Calu3 (cell line): ENCODE data around the gene COA7. TPM values are rescaled to one million over a fixed set of nuclear protein-coding genes. Genes with fewer than 3 reads are reported as not detected.

Source experiments
- Bru-seq: library from RNA; stranded (reverse); fragments of 400-500 nt; gene quantifications from one replicate; lab custom pipeline; 2021; lab: Mats Ljungman, UMichigan
- BruChase-seq, 2 experiments: library from RNA; stranded (reverse); fragments of 400-500 nt; gene quantifications; one replicate each; lab custom pipeline; 2021; lab: Mats Ljungman, UMichigan
- BruUV-seq: library from RNA; stranded (reverse); fragments of 400-500 nt; replicated peaks from 2 replicates; lab custom pipeline; 2021; lab: Mats Ljungman, UMichigan
- CTCF ChIA-PET: fragments of 300-600 bp; sonication (Branson Sonifier 250); formaldehyde crosslinking; loops from one replicate; lab custom pipeline; 2022; ENCODE audit warnings: antibody characterized with exemption; lab: Charles Lee
- DNase-seq: peaks from one replicate; pipeline ENCODE4 v3.0.0; 2022
- H3K27ac Mint-ChIP-seq: one replicate; pipeline ENCODE4 v1.8.0; 2022; ENCODE audit warnings: mixed read lengths; ENCODE audit not compliant: unreplicated experiment
- H3K27me3 Mint-ChIP-seq: one replicate; pipeline ENCODE4 v1.8.0; 2022; ENCODE audit warnings: mixed read lengths; ENCODE audit not compliant: unreplicated experiment
- H3K36me3 Mint-ChIP-seq: one replicate; pipeline ENCODE4 v1.8.0; 2022; ENCODE audit warnings: mild to moderate bottlenecking, moderate library complexity, mixed read lengths; ENCODE audit not compliant: insufficient read depth, unreplicated experiment
- H3K4me1 Mint-ChIP-seq: one replicate; pipeline ENCODE4 v1.8.0; 2022; ENCODE audit warnings: mild to moderate bottlenecking, low read depth, mixed read lengths; ENCODE audit not compliant: unreplicated experiment
- H3K4me3 Mint-ChIP-seq: one replicate; pipeline ENCODE4 v1.8.0; 2022; ENCODE audit warnings: mild to moderate bottlenecking, low read depth, moderate library complexity, mixed read lengths; ENCODE audit not compliant: unreplicated experiment
- H3K9me3 Mint-ChIP-seq: one replicate; pipeline ENCODE4 v1.8.0; 2022; ENCODE audit warnings: low read depth, mixed read lengths; ENCODE audit not compliant: unreplicated experiment
- CTCF ChIP-seq: fragments of 200-600 bp; IDR thresholded peaks from one replicate; pipeline ENCODE4 v1.8.0; 2022; ENCODE audit warnings: antibody characterized with exemption; ENCODE audit not compliant: unreplicated experiment
- intact Hi-C: fragments of 100-400 bp; cut with micrococcal nuclease; formaldehyde crosslinking; loops from one replicate; pipeline ENCODE4 v1.10.0; 2022; ENCODE audit not compliant: unreplicated experiment
- long read RNA-seq: library from polyadenylated mRNA; stranded (forward); transcript quantifications from one replicate; pipeline ENCODE4 v2.0.0, GENCODE V29; 2022
- total RNA-seq: library from RNA; stranded (reverse); gene quantifications from 2 replicates; pipeline ENCODE4 v1.2.3, GENCODE V29; 2022

The COA7 gene
- 42.4 and 43.0 TPM in 2 replicates for total RNA-seq
- Bru-seq, nascent RNA = percentile 86 among the genes with signal in this experiment
- BruChase-seq, experiment 1, labeled RNA remaining after a 6-hour chase = percentile 84 among the genes with signal in this experiment
- BruChase-seq, experiment 2, labeled RNA remaining after a 2-hour chase = percentile 93 among the genes with signal in this experiment
- long read RNA-seq, full-length matches to known transcripts = 23 of 25 reads
- long read RNA-seq, partial matches to known transcripts = 0 of 25 reads
- long read RNA-seq, other reads (novel, unspliced or antisense) = 2 of 25 reads

- peak within 1 kb of the TSS; percentile 93 for H3K4me3 Mint-ChIP-seq
- peaks cover 18% of the 10 kb centered on the region for H3K4me1 Mint-ChIP-seq
- TF ChIP-seq CTCF = no peak
- CTCF ChIA-PET = no interaction called here
- intact Hi-C loops = no loop called here
- no peaks in the 10 kb centered on the region for H3K27me3 Mint-ChIP-seq
- H3K9me3 Mint-ChIP-seq = peaks cover 2% of the 10 kb centered on the region
- H3K36me3 Mint-ChIP-seq = peaks cover 29% of the 10 kb centered on the region
- BruUV-seq = no TSS peak
- H3K27ac Mint-ChIP-seq = peak within 1 kb of the TSS; percentile 94
- peak; percentile 91 for DNase-seq
Observed at GRCh38 chr1:52697795-52698674, at the start of gene COA7. TSS of gene COA7 (minus strand) at chr1:52698347. CDS start at chr1:52698326, 21 bp downstream.

GRCh38 chr1:52747450-52747849, 49.3 kb upstream of the COA7 start:
- CTCF ChIA-PET = no interaction called here
- Mint-ChIP-seq H3K4me3 (no peak overlapping the region), H3K9me3 (no peaks in the 10 kb centered on the region), H3K36me3 (no peaks in the 10 kb centered on the region), H3K27me3 (no peaks in the 10 kb centered on the region), H3K27ac (no peak overlapping the region), H3K4me1 (peaks cover 22% of the 10 kb centered on the region)
- intact Hi-C loops = loop anchor here (5.0 kb wide), 1 partner anchor 45 kb away; no protein-coding TSS in a partner anchor
- BruUV-seq = no TSS peak
- TF ChIP-seq CTCF = no peak
- no peak for DNase-seq

DNA sequence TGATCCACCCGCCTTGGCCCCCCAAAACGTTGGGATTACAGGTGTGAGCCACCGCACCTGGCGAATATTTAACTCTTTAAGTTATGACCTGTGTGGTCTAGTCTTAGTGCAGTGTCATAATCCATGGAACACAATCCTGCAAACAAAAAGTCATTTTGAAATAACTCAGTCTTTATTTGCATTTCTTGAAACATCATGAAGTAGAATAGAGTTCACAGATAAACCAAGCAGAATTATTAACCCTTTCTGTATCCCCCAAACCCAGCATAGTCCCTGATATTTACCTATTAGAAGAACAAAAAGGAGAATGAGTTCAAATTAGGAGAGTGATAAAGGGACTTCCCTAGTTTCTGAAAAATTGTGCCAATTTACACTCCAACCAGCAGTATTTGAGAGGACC, 48.0 kb upstream of the COA7 start:
- no peak for DNase-seq
- no peaks in the 10 kb centered on the region for H3K9me3 Mint-ChIP-seq
- TF ChIP-seq CTCF = no peak
- H3K27me3 Mint-ChIP-seq = no peaks in the 10 kb centered on the region
- no TSS peak for BruUV-seq
- intact Hi-C loops = loop anchor here (5.0 kb wide), 1 partner anchor 44 kb away; no protein-coding TSS in a partner anchor
- no peaks in the 10 kb centered on the region for H3K36me3 Mint-ChIP-seq
- peaks cover 9% of the 10 kb centered on the region for H3K4me1 Mint-ChIP-seq
- H3K27ac Mint-ChIP-seq = no peak overlapping the region
- CTCF ChIA-PET = interaction anchor here (0.7 kb wide), 1 partner anchor 87 kb away, joined by 4 read pairs; no protein-coding TSS in a partner anchor
- no peak overlapping the region for H3K4me3 Mint-ChIP-seq

GRCh38 chr1:52741259-52741658, 43.1 kb upstream of the COA7 start:
- Mint-ChIP-seq H3K36me3 (no peaks in the 10 kb centered on the region), H3K4me1 (no peaks in the 10 kb centered on the region), H3K27me3 (no peaks in the 10 kb centered on the region), H3K27ac (no peak overlapping the region), H3K4me3 (no peak overlapping the region), H3K9me3 (no peaks in the 10 kb centered on the region)
- intact Hi-C loops = no loop called here
- TF ChIP-seq CTCF = no peak
- DNase-seq = no peak
- BruUV-seq = no TSS peak
- CTCF ChIA-PET = no interaction called here
